NCI-H187 (cell line): ENCODE results near the gene ATP2A2.
"Not testable (repeated sequence)": the region's sequence is repeated elsewhere in the genome, so short reads cannot be mapped to it uniquely, and the experiment has no call there.

Experiments used
- DNase-seq, 2 experiments: peaks; one replicate each; lab custom pipeline; 2025; lab: John Stamatoyannopoulos, UW

ATP2A2 gene

DNA sequence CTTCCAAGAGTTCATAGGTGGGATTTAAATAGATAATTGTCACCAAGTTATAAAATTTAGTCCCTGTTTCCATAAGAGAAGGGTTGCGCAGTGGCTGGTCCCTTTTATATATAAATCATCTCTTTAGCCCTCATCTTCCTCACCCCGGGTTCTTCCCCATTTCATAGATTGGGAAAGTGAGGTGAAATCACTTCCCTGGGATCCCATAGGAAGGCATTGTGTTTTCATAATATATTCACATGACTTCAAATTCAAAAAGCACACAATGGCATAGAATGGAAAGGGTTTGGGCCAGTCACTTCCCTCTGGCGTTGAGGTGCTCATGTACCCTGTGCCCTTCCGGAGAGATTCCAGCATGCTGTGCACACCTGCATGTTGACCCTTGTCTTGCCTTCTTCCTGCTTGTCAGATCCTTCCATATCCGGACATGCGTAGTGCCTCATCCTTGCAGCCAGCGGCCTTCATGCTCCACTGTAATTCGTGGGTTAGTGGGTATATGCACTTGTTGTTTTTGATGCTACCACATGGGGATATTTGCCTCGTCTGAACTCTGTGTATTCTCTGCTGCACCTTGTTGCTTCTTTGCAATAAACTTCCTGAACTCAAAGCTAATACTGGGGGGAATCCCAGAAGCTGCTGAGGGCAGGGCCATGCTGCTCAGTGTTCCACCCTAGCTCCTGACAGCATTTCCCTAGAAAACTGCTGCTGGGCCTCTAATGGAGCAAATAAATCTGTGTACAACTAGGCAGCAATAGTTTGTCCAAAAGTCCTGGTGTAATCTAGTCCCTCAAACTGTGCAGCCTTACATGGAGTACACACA, 62.9 kb downstream of the ATP2A2 start:
- DNase-seq = no peak

- DNase-seq = no peak
Observed at GRCh38 chr12:110344657-110345056, 63.6 kb downstream of the ATP2A2 start.

DNA sequence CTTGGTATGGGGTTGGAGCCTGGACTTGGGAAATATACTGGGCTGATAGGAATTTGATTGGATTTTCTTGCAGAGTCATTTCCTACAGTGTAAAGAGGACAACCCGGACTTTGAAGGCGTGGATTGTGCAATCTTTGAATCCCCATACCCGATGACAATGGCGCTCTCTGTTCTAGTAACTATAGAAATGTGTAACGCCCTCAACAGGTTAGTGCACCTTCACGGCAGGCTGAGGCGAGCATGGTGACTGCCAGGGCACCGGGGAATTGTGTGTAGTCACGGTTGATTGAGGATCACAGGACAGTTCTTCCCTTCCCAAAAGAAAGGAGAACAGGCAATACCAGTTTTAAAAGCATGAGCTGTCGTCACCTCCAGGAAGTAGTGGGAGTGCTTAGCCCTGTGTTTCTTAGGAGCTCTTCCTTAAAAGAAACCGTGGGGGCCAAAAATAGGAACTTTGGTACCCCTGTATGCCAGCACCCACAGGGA, 64.2 kb downstream of the ATP2A2 start:
- DNase-seq = no peak

DNA sequence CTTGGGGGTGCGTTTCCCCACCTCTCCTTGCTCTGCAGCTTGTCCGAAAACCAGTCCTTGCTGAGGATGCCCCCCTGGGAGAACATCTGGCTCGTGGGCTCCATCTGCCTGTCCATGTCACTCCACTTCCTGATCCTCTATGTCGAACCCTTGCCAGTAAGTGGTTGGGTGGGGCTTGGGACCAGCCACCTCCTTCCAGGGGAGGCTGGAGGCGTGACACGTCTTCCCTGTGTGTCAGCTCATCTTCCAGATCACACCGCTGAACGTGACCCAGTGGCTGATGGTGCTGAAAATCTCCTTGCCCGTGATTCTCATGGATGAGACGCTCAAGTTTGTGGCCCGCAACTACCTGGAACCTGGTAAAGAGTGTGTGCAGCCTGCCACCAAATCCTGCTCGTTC, 64.9 kb downstream of the ATP2A2 start:
- no peak for DNase-seq

GRCh38 chr12:110347767-110348166, 66.7 kb downstream of the ATP2A2 start:
- no peak for DNase-seq

GRCh38 chr12:110348431-110349059, 67.5 kb downstream of the ATP2A2 start:
- no peak for DNase-seq

- DNase-seq = no peak
Observed at GRCh38 chr12:110349096-110349495, 68.0 kb downstream of the ATP2A2 start.

DNA sequence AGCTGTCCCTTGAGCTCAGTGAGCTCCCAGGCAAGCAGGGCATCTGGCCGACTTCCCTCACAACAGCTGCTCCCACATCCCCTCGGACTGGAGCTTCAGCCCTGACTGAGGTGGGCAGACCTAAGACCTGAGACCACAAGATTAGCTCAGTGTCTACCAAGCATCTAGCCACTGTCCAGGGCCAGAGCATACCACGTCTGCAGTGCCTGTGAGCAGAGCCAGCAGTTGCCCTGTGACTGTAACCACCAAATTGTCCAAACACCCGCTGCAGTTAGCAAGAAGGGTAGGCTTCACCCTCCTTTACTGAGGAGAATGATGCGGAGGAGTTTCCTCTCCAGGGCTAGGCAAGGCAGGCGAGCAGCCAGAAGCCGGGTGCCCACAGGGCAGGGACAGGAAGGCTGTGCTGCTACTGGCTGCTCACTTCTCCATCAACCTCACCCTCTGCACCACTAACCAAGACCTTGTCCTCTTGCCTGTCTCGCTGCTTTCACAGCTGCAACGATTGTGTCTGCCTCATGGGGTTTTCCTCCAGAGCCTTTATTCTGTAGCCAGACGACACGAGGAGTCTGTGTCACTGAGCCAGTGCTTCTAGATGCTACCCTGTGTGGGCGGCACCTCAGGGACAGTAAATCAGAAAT, 68.6 kb downstream of the ATP2A2 start:
- DNase-seq = no peak

- no peak for DNase-seq
Observed at GRCh38 chr12:110351119-110351518, 70.1 kb downstream of the ATP2A2 start.

DNA sequence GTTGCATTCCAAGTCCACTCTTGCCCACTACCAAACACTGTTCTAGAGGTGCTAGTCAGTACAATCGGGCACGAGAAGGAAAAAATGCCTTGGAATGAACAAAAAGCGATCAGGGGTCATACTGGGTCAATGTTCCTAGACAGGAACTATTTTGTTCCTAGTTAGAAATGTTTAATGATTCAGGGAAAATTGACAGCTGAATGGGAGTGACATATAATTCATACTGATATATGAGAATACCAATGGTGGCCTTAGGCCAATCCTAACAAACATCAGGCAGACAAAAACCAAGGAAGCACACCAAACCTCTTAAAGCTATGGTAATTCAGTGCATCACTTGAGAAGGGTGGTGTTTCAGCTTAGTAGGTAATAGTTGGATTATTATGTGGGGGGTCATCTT, 71.4 kb downstream of the ATP2A2 start:
- no peak for DNase-seq

- DNase-seq = no peak
Observed at GRCh38 chr12:110353211-110353965, 72.3 kb downstream of the ATP2A2 start.

DNA sequence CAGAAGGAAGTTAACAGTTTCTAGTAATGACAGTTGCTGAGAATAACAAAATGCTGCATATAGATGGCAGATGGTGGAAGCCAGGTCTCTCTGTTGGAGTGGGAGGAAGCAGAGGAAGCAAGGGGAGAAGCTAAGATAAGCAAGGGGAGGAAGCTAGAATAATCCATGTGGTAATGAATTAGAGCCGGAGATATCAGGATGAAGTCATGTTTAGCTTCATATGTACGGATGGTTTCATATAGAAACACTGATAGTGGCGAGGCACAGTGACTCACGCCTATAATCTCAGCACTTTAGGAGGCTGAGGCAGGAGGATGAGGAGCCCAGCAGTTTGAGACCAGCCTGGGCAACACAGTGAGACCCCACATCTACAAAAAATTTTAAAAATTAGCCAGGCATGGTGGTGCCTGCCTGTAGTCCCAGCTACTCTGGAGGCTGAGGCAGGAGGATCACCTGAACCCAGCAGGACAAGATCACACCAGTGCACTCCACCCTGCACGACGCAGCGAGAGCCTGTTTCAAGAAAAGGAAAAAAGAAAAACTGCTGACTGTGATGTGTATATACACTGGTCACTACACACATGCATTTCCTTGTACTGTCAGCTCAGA, 73.2 kb downstream of the ATP2A2 start:
- no peak for DNase-seq

GRCh38 chr12:110355073-110355472, 74.0 kb downstream of the ATP2A2 start:
- no peak for DNase-seq

DNA sequence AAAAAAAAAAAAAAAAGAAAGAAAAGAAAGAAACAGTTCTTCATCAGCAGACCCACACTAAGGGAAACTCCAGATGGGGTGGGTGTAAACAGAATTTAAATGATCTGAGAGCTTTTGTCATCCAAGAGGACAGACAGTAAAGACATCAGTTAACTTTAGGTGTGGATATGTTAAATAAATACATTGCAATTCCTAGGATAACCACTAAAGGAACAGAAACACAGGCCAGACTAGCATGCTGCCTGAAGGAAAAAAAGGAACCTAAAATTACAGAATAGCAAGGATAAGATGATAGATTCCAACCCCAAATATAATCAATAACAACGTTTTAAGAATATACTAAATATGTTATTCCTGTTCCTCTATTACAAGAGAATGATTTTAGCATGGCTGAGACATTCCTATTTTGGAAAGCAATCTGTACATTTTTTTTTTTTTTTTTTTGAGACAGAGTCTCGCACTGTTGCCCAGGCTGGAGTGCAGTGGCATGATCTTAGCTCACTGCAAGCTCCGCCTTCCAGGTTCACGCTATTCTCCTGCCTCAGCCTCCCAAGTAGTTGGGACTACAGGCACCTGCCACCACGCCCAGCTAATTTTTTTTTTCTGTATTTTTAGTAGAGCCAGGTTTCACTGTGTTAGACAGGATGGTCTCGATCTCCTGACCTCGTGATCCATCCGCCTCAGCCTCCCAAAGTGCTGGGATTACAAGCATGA, 77.5 kb downstream of the ATP2A2 start:
- DNase-seq = not testable (repeated sequence)

DNA sequence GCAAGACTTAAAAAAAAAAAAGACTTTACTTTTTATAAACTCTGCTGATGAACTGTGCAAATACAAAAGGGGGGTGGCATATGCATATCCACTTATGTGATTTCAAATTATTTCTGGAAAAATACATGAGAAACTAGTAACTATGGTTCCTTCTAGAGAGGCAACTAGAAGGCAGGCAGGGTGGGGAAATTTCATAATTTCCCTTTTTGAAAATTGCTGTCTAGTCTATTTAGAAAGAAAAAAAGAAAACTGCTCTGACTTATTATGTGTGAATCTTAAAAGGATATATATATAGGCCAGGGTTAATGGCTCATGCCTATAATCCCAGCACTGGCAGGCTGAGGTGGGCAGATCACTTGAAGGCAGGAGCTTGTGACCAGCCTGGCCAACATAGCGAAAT, 80.2 kb downstream of the ATP2A2 start:
- no peak for DNase-seq

GRCh38 chr12:110365489-110366320, 84.7 kb downstream of the ATP2A2 start:
- no peak for DNase-seq

DNA sequence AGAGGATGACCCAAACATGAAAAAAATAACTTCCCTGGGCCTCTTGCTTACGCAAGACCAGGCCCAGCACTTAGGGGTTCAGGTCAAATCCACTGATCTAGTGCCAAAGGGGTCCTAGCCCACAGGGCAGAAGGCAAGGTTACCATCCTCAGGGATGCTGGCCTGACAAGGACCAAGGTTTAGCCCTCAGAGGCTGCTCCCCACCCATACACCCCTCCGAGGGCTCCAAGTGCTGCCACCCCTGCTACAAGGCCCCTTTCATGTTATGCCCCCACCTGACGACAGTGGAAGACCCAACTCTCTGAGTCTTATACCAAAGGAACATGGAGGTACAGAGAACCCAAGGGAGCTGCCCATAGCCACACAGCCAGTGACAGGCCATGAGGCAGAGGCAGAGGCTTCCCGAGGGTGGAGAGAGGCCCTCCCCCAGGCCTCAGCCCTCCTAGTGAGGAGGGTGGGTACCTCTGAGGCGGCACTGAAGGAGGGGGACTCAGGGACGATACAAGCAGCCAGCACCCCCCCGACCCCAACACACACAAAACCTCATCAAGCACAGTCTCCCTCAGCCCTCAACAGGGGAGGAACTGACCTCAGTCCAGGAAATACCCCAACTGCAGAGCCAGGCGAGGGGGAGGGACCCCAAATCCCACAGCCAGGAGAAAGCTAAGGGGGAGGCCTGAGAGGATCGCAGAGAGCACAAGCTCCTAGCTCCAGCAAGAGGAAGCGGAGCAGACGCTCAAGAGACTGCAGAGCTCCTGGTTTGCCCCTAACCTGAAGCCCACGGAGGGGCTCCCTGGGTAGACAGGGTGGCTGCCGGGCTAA, 85.5 kb downstream of the ATP2A2 start:
- DNase-seq = no peak

DNA sequence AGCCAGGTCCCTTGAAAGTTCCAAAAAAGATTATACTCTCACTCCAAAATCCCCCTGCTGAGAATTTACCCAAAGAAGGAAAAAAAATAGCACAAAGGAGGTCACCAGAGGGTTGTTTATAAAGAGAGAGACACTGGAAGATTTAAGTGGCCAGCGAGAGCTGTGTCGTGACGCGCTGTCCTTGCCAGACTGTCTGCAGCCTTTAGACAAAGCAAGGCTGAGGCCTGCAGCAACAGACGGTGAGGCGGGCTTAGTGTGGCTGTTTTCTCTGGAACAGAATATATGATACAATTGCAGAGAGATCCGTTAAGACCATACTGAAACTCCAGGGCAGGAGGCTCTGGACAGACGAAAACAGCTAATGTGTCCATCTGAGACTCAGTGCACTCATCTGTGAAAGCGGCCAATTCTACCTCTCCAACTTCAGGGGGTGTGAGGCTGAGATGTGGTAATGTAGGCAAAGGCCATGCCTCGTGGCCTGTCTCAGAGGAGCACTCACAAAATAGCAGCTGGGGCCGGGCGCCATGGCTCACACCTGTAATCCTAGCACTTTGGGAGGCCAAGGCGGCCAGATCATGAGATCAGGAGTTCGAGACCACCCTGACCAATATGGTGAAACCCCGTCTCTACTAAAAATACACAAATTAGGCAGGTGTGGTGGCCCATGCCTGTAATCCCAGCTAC, 86.3 kb downstream of the ATP2A2 start:
- DNase-seq = no peak

DNA sequence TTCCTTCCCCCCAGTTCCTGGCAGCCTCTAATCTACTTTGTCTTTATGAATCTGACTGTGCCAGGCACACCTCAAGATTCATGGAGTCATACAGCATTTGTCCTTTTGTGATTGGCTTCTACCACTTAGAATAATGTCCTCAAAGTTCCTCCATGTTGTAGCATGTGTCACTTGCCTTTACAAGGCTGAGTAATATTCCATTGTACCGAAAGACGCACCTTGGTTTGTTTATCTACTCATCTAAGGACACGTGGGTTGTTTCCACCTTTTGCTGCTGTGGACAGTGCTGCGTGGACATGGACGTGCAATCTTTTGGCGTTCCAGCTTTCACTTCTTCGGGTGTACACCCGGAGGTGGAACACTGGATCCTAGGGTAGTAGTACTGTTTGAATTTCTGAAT, 88.9 kb downstream of the ATP2A2 start:
- no peak for DNase-seq
